Upper lobe of right lung (tissue), 1 donor: ENCODE data around the gene SEC22C. TPM values are rescaled to one million over a fixed set of nuclear protein-coding genes. Genes with fewer than 3 reads are reported as not detected.
"Not testable (repeated sequence)": the region's sequence is repeated elsewhere in the genome, so short reads cannot be mapped to it uniquely, and the experiment has no call there.

ENCODE experiments used
- ATAC-seq: fragments of 200-7000 bp; cut with Tn5 transposase; one replicate; pipeline ENCODE4 v1.9.1; 2020; ENCODE audit warnings: mild to moderate bottlenecking, moderate library complexity
- DNase-seq: peaks from one replicate; pipeline ENCODE4 v3.0.0-alpha.2; 2020
- H3K27ac ChIP-seq: fragments of 200-600 bp; one replicate; pipeline ENCODE4 v1.8.0; 2022
- H3K27me3 ChIP-seq: fragments of 200-600 bp; one replicate; pipeline ENCODE4 v1.8.0; 2022; ENCODE audit warnings: mild to moderate bottlenecking
- H3K36me3 ChIP-seq: fragments of 200-600 bp; one replicate; pipeline ENCODE4 v1.8.0; 2022
- H3K4me1 ChIP-seq: fragments of 200-600 bp; one replicate; pipeline ENCODE4 v1.8.0; 2022
- H3K4me3 ChIP-seq: fragments of 200-600 bp; one replicate; pipeline ENCODE4 v1.8.0; 2022; ENCODE audit warnings: mild to moderate bottlenecking
- H3K9me3 ChIP-seq: fragments of 200-600 bp; one replicate; pipeline ENCODE4 v1.8.0; 2022
- intact Hi-C: fragments of 100-400 bp; cut with DNase I; formaldehyde crosslinking; loops from one replicate; pipeline ENCODE4 v1.11.0; 2022
- total RNA-seq: library from RNA; stranded (reverse); fragmentation: NEBNext Ultra II Directional; extraction: Animal tissue kit (Norgen Biotek cat#: 25700); gene quantifications from one replicate; pipeline ENCODE4 v1.2.1, GENCODE V29; 2021
- TF ChIP-seq, protein P1 (sequence below): fragments of 200-600 bp; IDR thresholded peaks from one replicate; pipeline ENCODE4 v1.8.0; 2022; ENCODE audit warnings: antibody characterized with exemption
- donor health status: DM: no; HTN: yes; CAD: no; lungs with severe emphysema.

SEC22C gene
- total RNA-seq, 1 donor from 2014 or later: 48.6 TPM

DNA sequence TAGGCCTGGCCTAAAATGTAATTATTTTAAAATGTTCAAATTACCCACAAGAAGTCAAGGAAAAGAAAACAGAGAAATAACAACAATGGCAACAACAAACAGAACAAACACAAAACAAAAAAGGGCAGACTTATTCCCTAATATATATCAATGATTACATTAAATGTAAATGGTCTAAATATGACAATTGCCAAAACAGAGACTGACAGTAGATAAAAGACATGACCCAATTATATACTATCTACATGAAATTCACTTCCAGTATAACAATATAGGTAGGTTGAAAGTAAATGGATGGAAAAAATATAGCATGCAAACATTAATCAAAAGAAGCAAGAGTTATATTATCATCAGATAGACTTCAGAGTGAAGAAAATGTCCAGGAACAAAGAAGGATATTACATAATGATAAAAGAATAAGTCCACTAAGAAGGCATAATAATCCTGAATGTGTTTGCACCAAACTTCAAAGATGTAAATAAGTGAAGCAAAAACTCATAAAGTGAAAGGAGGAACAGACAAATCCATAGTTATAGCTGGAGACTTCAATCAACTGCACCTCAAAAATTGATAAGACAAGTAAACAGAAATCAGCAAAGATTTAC, 6.5 kb downstream of the SEC22C start:
- DNase-seq (no peak), ATAC-seq (no peak)
- Histone ChIP-seq H3K9me3 (peaks cover 5% of the 10 kb centered on the region), H3K4me1 (peaks cover 3% of the 10 kb centered on the region), H3K36me3 (peaks cover 5% of the 10 kb centered on the region), H3K27me3 (no peaks in the 10 kb centered on the region), H3K4me3 (no peak overlapping the region), H3K27ac (no peak overlapping the region)
- TF ChIP-seq, protein P1, sequence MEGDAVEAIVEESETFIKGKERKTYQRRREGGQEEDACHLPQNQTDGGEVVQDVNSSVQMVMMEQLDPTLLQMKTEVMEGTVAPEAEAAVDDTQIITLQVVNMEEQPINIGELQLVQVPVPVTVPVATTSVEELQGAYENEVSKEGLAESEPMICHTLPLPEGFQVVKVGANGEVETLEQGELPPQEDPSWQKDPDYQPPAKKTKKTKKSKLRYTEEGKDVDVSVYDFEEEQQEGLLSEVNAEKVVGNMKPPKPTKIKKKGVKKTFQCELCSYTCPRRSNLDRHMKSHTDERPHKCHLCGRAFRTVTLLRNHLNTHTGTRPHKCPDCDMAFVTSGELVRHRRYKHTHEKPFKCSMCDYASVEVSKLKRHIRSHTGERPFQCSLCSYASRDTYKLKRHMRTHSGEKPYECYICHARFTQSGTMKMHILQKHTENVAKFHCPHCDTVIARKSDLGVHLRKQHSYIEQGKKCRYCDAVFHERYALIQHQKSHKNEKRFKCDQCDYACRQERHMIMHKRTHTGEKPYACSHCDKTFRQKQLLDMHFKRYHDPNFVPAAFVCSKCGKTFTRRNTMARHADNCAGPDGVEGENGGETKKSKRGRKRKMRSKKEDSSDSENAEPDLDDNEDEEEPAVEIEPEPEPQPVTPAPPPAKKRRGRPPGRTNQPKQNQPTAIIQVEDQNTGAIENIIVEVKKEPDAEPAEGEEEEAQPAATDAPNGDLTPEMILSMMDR: no peak
- intact Hi-C loops: no loop called here

DNA sequence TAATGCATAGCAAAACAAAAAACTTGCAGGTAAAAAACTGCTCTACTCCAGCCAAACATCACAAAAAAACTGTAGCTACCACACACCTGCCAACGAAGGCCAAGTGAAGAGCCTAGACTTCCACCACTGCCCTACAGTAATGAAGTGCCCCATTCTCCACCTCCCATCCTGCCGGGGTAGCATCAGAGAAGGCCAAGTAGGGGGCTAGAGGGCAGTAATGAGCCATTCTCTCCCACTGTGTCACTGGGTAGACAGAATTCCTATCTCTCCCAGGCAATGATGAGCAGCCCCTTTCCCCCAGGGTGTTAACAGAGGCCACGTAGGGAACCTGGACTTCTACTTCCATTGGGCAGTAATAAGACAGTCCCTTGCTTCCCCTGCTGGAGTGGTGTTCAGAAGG, 9.5 kb downstream of the SEC22C start:
- intact Hi-C loops: no loop called here
- H3K4me1 ChIP-seq: no peaks in the 10 kb centered on the region
- DNase-seq: no peak
- ATAC-seq: peak; percentile 84
- no peaks in the 10 kb centered on the region for H3K27me3 ChIP-seq
- H3K9me3 ChIP-seq: peaks cover 5% of the 10 kb centered on the region
- peaks cover 33% of the 10 kb centered on the region for H3K36me3 ChIP-seq
- H3K27ac ChIP-seq: no peak overlapping the region
- TF ChIP-seq, protein P1: peak; percentile 52
- H3K4me3 ChIP-seq: no peak overlapping the region

DNA sequence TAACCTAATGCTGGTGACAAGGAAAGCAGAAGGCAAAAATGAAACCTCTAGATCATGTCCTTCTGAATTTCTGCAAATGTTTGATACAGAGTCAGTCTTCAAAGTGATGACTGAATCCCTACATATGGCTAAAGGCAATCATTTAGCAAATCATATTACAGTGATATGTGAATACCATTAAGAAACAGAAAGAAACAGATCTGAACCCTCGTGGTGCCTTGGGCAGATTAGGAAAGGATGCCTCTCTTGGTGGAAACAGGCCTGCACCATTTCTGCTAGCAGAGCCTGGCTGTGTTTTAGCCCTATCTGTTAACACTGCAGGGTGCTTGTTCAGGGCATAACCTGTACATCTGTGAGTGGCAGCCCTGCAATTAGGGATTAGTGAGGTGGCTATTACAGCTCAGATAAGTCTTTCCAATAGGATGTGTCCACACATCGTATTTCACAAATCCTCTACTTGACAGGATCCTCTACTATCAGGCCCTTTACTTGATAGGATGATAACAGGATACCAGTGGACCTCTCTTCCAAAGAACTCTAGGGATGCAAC, 12.1 kb downstream of the SEC22C start:
- H3K9me3 ChIP-seq: no peaks in the 10 kb centered on the region
- intact Hi-C loops: no loop called here
- H3K4me1 ChIP-seq: no peaks in the 10 kb centered on the region
- H3K27ac ChIP-seq: no peak overlapping the region
- DNase-seq (no peak), ATAC-seq (no peak)
- TF ChIP-seq, protein P1: no peak
- H3K4me3 ChIP-seq: no peak overlapping the region
- no peaks in the 10 kb centered on the region for H3K27me3 ChIP-seq
- peaks cover 59% of the 10 kb centered on the region for H3K36me3 ChIP-seq

DNA sequence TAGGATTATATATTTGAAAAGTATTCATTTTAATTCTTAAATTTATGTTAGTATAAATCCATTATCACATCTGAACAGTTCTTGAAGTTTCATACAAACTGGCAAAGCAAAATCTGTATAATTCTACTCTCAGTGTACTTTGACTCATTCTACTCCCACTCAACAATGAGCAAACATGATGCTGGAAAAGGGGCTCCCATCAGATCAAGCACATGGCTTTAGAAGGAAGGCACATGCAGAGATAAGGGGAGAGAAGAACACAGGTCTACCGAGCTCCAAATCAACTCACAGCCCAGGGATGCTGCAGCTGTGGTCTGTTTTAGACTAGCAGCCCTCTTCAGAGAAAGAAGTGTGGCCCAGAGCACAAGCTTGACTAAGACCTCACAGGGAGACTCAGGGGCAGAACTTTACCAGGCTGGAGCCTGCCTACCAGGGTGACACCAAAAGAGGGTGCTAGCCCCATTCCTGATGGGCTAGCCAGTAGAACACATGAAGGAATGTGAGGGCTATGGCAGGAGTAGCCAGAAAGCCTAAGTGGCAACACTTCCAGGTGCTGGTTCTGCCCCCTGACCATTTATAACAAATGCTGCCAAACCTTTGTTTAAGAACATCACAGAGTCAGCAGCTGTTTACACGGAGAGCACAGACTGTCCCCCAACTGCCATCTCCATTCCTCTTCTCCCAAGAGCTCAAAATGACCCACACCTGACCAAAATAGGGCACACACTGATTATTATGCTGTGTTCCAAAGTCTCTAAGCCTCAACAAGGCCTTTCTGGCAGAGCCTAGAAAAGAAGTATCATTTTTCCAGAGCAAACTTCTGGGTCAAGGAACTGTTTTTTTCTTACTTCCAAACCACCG, 19.5 kb downstream of the SEC22C start:
- peaks cover 97% of the 10 kb centered on the region for H3K36me3 ChIP-seq

DNA sequence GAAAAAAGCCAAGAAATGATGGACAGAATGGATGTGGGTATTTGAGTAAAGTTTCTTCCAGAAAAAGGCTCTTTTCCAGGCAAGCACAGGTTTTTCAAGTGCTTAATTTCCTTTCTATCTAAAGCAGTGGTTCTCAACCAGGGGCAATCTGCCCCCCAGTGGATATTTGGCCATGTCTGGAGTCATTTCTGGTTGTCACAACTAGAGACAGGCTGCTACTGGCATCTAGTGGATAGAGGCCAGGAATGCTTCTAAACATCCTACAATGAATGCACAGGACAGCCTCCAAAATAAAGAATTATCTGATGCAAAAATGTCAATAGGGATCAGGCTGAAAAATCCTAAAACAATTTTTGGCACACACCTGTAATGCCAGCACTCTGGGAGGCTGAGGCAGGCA, 23.9 kb downstream of the SEC22C start:
- H3K9me3 ChIP-seq: no peaks in the 10 kb centered on the region

More for the DNA sequence above, 19.5 kb downstream of the SEC22C start:
- intact Hi-C loops: no loop called here
- DNase-seq: no peak
- no peaks in the 10 kb centered on the region for H3K9me3 ChIP-seq
- H3K4me1 ChIP-seq: no peaks in the 10 kb centered on the region
- peak; percentile 20 for ATAC-seq
- H3K27ac ChIP-seq: no peak overlapping the region
- TF ChIP-seq, protein P1: no peak
- H3K27me3 ChIP-seq: no peaks in the 10 kb centered on the region
- H3K4me3 ChIP-seq: no peak overlapping the region

DNA sequence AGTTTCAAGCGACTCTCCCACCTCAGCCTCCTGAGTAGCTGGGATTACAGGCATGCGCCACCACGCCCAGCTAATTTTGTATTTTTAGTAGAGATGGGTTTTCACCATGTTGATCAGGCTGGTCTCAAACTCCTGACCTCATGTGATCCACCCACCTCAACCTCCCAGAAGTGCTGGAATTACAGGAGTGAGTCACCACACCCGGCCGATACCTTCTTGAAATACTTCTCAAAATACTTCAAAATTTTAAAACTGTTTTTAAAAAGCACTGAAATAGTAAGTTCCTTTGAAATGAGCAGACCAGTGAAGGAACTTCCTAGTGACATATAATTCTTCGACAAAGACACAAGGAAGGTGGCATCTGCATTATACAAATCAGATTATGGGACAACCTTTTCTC, 24.9 kb downstream of the SEC22C start:
- H3K4me1 ChIP-seq, H3K9me3 ChIP-seq, intact Hi-C loops, H3K27ac ChIP-seq, ATAC-seq, H3K27me3 ChIP-seq, H3K4me3 ChIP-seq, DNase-seq: not testable (repeated sequence)
- peaks cover 95% of the 10 kb centered on the region for H3K36me3 ChIP-seq

More for the DNA sequence above, 23.9 kb downstream of the SEC22C start:
- Histone ChIP-seq H3K27ac (no peak overlapping the region), H3K27me3 (no peaks in the 10 kb centered on the region), H3K4me1 (no peaks in the 10 kb centered on the region), H3K4me3 (no peak overlapping the region), H3K36me3 (peaks cover 95% of the 10 kb centered on the region)
- ATAC-seq (peak; percentile 43), DNase-seq (no peak)
- TF ChIP-seq, protein P1: peak; percentile 41
- intact Hi-C loops: no loop called here
